ENCODE data around the gene CSF2RB. TPM values are rescaled to one million over a fixed set of nuclear protein-coding genes. Genes with fewer than 3 reads are reported as not detected.

Gene CSF2RB
- total and polyA plus RNA-seq, 10 of the 15 experiments (the other 5 are each of a cell fraction or from before 2014, with no cell fraction given): 0.82 to 12.5 (median 5.4) TPM

GRCh38 chr22:36948273-36949225, 35.1 kb downstream of the CSF2RB start:
- CTCF ChIA-PET: interaction anchor here (4.0 kb wide), 1 partner anchor 28 kb away, joined by 33 read pairs; no protein-coding TSS in a partner anchor
- FAIRE-seq (no peak), DNase-seq (ENCODE audit: low read depth, low spot score) (no peak), ATAC-seq (no peak)
- no peak overlapping the region for H3K4me3 ChIP-seq
- WGBS (ENCODE audit: insufficient coverage, insufficient replicate concordance, low lambda C conversion rate, missing lambda C conversion rate): 71% methylated on average over 9 of the region's 9 CpGs
- H2AFZ ChIP-seq (ENCODE audit: control insufficient read depth, low read depth, low read length): no peak overlapping the region
- no peaks in the 10 kb centered on the region for H3K27me3 ChIP-seq (replicated peaks in 1 of 2; ENCODE audit: control insufficient read depth in 2 of 2, insufficient read depth in 2 of 2, low read length in 1 of 2)
- H3K9me3 ChIP-seq (replicated peaks; ENCODE audit: control insufficient read depth, insufficient read depth, low read length): no peaks in the 10 kb centered on the region
- H3K79me2 ChIP-seq (ENCODE audit: control insufficient read depth, insufficient read depth, low read length): no peaks in the 10 kb centered on the region
- peaks cover 1% of the 10 kb centered on the region for H3K4me1 ChIP-seq (ENCODE audit: control insufficient read depth, insufficient read depth, low read length)
- no peak overlapping the region for H3K4me2 ChIP-seq (ENCODE audit: control insufficient read depth, insufficient read depth)
- no TSS peak for BruUV-seq (replicated peaks)
- POLR2A ChIA-PET: no interaction called here
- H3K9ac ChIP-seq (ENCODE audit: control insufficient read depth, insufficient read depth, low read length): no peak overlapping the region
- TF ChIP-seq EED (IDR thresholded peaks at IDR 0.05; ENCODE audit: low read depth) (no peak), NKRF (conservative IDR thresholded peaks at IDR 0.05) (no peak), WRNIP1 (IDR thresholded peaks at IDR 0.05; ENCODE audit: borderline replicate concordance, low read depth, low read length) (no peak)
- TF ChIP-seq, protein P1, sequence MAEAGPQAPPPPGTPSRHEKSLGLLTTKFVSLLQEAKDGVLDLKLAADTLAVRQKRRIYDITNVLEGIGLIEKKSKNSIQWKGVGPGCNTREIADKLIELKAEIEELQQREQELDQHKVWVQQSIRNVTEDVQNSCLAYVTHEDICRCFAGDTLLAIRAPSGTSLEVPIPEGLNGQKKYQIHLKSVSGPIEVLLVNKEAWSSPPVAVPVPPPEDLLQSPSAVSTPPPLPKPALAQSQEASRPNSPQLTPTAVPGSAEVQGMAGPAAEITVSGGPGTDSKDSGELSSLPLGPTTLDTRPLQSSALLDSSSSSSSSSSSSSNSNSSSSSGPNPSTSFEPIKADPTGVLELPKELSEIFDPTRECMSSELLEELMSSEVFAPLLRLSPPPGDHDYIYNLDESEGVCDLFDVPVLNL (IDR thresholded peaks at IDR 0.05; ENCODE audit: low read depth, low read length): no peak
- H3K36me3 ChIP-seq (ENCODE audit: control insufficient read depth in 2 of 2, insufficient read depth in 2 of 2, low read length in 1 of 2): no peaks in the 10 kb centered on the region
- RAD21 ChIA-PET (ENCODE audit: unreplicated experiment): interaction anchor here (1.5 to 2.7 kb wide), 2 partner anchors 28 to 92 kb away, joined by 3 to 19 read pairs; no protein-coding TSS in a partner anchor
- in situ Hi-C loops (cut with MboI) (no loop called here), intact Hi-C loops (cut with micrococcal nuclease; ENCODE audit: unreplicated experiment) (no loop called here)
- no peak overlapping the region for H3K27ac ChIP-seq (ENCODE audit: control insufficient read depth, insufficient read depth)
- SMC1A ChIA-PET (ENCODE audit: uncharacterized antibody, unreplicated experiment): no interaction called here
- H4K20me1 ChIP-seq (ENCODE audit: control insufficient read depth, insufficient read depth): no peaks in the 10 kb centered on the region

All from GM12878 (cell line).